Activated CD8-positive, alpha-beta memory T cell treated with anti-CD3 and anti-CD28 coated beads for 4 hours (primary cell): ENCODE results near the gene TOLLIP.

Source experiments
- DNase-seq, 2 donors: peaks; one replicate each; pipeline ENCODE4 v3.0.0-alpha.2; 2020; ENCODE audit warnings: low read depth in 2 of 2

The TOLLIP gene

GRCh38 chr11:1298695-1299492, 10.5 kb downstream of the TOLLIP start:
- no peak for DNase-seq

GRCh38 chr11:1297576-1298473, 11.6 kb downstream of the TOLLIP start:
- no peak for DNase-seq

- DNase-seq, result no peak
These were observed 12.3 kb downstream of the TOLLIP start for GRCh38 chr11:1297011-1297575.

DNA sequence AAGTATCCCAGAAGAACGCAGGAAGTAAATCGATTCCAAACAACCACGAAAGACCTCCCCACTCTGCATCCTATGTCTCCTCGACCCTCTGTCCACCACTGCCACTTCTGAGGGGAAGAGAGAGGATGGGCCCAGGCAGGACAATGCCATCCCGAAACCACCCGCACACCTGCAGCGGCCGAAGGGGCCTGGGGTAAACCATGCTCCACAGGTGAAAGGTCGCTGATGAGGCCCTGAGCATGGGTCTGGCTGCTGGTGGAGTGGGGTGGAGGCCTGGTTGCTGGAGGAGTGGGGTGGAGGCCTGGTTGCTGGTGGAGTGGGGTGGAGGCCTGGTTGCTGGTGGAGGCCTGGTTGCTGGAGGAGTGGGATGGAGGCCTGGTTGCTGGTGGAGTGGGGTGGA, 13.1 kb downstream of the TOLLIP start:
- DNase-seq, result no peak

GRCh38 chr11:1295591-1295990, 13.8 kb downstream of the TOLLIP start:
- DNase-seq, result no peak

GRCh38 chr11:1295086-1295485, 14.3 kb downstream of the TOLLIP start:
- DNase-seq, result no peak

DNA sequence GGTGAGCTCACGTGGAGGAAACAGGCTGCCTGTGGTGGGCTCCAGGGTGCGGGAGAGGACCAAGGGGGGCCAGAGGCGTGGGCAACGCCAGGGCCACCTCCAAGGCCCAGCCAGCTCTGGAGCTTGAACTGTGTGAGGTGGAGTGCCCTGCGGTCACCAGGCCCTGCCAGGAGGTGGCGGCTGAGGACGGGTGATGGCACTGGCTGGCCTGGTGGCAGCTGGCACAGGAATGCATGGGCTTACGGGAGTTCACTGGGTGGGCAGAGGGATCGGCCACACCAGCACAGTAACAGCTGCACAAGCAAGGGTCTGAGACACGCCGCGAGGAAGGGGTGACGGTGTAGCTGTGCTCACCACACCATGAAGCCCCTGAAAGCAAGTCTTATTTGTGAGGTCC, 15.8 kb downstream of the TOLLIP start:
- no peak for DNase-seq

GRCh38 chr11:1292644-1293618, 16.5 kb downstream of the TOLLIP start:
- DNase-seq, result no peak

DNA sequence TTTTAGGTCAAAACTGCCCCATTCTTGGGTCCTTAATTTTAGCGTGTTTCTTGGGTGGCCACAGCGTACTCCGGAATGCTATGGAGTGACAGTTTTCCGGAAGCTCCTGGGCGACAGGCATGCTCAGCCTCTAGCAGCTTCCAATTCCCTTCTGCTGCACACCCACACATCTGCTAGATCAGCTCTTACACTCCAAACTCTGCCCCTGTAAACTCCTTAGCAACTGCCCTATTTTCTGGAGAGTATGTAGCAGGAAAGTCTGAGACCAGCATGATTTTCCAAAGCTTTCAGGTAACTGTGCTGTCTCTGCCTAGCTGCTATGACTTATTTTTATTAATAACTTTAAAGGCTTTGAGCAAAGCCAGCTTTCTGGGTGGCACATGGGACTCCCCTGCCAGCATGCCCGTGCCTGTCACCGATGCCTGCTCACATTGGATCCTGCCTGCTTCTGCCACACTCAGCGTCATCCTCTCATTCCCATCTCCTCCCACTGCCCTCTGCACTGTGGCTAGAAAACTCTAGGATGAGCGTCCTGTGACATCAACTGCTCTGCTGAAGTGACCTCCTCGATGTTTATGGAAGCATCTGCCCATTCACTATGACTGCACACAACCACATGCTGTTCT, 17.3 kb downstream of the TOLLIP start:
- no peak for DNase-seq

GRCh38 chr11:1291295-1292017, 18.0 kb downstream of the TOLLIP start:
- DNase-seq, result no peak

DNA sequence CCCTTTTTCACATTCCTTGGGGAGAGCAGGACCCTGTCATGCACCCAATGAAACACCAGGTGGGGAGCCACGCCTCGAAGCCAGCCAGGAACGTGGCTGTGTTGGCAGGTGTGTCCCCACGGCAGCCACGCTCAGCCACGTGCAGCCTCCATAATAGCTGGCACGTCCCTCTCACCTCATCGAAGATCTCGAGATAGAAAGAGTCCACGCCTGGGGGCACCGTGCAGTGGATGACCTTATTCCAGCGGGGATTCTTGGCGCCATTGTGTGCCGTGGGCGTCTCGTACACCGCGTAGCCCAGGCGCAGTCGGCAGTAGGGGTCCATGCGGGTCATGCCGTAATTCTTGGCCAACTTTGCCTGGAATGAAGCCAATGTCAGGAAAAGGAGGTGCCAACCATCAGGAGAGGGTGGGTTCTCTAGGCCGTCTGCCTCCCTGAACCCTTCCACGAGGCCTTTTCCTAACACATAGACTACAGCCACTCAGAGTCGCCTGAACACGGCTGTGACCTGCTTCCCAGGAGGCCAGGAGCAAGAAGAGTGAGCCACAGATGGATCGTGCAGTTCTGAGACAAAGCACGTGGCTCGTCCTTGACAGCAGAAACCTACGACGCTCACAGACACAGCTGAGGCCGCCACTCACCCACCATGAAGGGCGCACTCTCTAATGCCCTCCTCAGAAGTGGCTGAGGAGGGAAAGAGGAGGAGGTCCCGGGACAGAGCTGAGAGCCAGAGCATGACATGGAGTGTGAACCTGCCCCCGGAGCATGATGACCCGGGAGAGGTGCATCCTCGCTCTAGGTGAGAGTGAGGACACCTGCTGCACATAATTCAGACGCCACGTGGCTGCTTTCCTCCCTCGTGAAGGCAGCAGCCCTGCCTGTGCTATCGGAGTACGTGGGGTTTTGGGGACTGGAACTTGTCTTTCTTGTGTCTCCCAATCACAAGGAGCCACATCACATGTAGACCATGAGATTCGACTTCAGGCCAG, 19.1 kb downstream of the TOLLIP start:
- no peak for DNase-seq

DNA sequence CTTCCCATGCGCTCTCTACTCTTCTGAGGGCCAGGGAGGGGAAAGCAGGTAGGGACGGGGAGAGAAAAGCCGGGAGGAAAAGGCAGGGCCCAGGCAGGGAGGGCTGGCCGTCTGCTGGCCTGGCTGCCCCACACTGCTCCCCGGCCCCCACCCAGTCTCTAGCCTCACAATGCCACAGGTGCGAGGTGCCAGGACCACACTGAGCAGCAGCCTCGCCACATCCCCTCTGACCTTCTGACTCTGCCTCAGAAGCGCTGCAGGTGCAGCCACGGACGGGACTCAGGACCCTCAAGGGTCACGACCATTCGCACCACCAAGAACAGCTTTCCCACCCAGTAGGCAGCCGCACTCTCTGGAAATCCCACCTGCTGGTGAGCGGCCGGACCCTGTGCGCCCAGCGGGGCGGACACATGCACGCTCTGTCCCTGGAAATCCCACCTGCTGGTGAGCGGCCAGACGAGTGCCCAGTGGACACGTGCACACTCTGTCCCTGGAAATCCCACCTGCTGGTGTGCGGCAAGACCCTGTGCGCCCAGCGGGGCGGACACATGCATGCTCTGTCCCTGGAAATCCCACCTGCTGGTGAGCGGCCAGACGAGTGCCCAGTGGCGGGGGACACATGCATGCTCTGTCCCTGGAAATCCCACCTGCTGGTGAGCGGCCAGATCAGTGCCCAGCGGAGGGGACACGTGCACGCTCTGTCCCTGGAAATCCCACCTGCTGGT, 20.1 kb downstream of the TOLLIP start:
- no peak for DNase-seq

- DNase-seq, result no peak
These were observed 20.8 kb downstream of the TOLLIP start for GRCh38 chr11:1288426-1289151.

DNA sequence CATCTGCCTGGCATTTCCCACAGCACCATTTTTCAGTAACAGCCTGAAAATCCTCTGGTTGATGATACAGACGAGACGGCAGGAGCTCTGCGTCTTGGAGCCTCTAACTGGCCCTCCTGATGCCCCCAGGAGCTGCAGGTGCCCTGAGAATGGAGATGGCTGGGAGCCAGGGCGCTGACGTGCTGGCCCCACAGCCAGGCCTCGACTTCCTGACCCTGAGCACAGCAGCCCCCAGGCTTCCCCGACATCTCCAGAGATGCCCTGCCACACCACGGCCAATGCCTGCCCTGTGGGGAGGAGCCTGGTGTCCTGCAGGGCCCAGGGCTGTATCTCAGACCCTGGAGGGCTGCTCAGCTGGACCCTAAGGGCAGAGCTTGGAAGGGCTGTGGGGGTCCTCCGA, 21.5 kb downstream of the TOLLIP start:
- DNase-seq, result no peak

GRCh38 chr11:1285876-1286275, 23.6 kb downstream of the TOLLIP start:
- DNase-seq, result no peak

- DNase-seq, result no peak
These were observed 24.1 kb downstream of the TOLLIP start for GRCh38 chr11:1285316-1285744.

- DNase-seq, result no peak
These were observed 25.5 kb downstream of the TOLLIP start for GRCh38 chr11:1283906-1284305.

GRCh38 chr11:1283091-1283511, 26.3 kb downstream of the TOLLIP start:
- DNase-seq, result no peak
